Activated T-helper 1 cell treated with anti-CD3 and anti-CD28 coated beads, Interleukin-12 subunit alpha, Interleukin-12 subunit beta, Interleukin-2, Interleukin-4 antibody, amounts not matched to agents 30 ng/mL and 10 ng/mL and 1 ng/mL, durations not matched to agents 14 hours and 24 hours and 36 hours (primary cell): ENCODE results near the gene AQP12A. TPM values are rescaled to one million over a fixed set of nuclear protein-coding genes. Genes with fewer than 3 reads are reported as not detected.

Source experiments
- DNase-seq: peaks from one replicate; pipeline ENCODE4 v3.0.0; 2021; ENCODE audit warnings: low spot score
- H3K27ac Mint-ChIP-seq: one replicate; pipeline ENCODE4 v1.8.0; 2021; ENCODE audit warnings: mild to moderate bottlenecking, mixed read lengths
- H3K27me3 Mint-ChIP-seq: one replicate; pipeline ENCODE4 v1.8.0; 2022; ENCODE audit warnings: mild to moderate bottlenecking, moderate library complexity, mixed read lengths; ENCODE audit not compliant: insufficient read depth
- H3K36me3 Mint-ChIP-seq: one replicate; pipeline ENCODE4 v1.8.0; 2021; ENCODE audit warnings: low read depth, mixed read lengths
- H3K4me1 Mint-ChIP-seq: one replicate; pipeline ENCODE4 v1.8.0; 2021; ENCODE audit warnings: low read depth, mixed read lengths
- H3K4me3 Mint-ChIP-seq: one replicate; pipeline ENCODE4 v1.8.0; 2021; ENCODE audit warnings: mild to moderate bottlenecking, moderate library complexity, mixed read lengths
- H3K9me3 Mint-ChIP-seq: one replicate; pipeline ENCODE4 v1.8.0; 2021; ENCODE audit warnings: mixed read lengths
- intact Hi-C: fragments of 100-400 bp; cut with micrococcal nuclease; formaldehyde crosslinking; loops from one replicate; pipeline ENCODE4 v1.15.1; 2024
- total RNA-seq: library from RNA; stranded (reverse); gene quantifications from 2 replicates; pipeline ENCODE4 v1.2.3, GENCODE V29; 2022

Gene AQP12A
- total RNA-seq, 1 donor from 2014 or later: not detected

DNA sequence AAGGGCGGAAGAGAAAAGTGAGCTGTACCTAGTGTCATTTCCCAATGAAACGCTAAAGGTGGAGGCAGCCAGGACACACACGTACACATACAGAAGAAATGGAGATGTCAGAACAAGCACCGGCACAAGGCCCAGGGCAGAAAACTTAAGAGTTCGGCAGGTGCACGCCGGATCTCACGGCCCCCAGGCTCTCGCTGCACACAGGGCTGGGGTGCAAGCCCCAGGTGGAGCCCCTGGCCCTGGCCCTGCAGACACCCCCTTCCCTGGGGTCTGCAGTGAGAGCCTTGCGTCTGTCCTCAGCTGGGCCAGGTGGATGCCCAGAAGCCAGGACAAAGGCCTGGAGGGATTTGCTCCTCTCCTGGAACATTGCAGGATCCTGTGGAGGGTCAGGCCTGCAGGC, 36.7 kb downstream of the AQP12A start:
- intact Hi-C loops: no loop called here
- no peak overlapping the region for H3K27ac Mint-ChIP-seq
- no peaks in the 10 kb centered on the region for H3K36me3 Mint-ChIP-seq
- H3K27me3 Mint-ChIP-seq: peaks cover 6% of the 10 kb centered on the region
- no peaks in the 10 kb centered on the region for H3K9me3 Mint-ChIP-seq
- H3K4me1 Mint-ChIP-seq: no peaks in the 10 kb centered on the region
- no peak overlapping the region for H3K4me3 Mint-ChIP-seq
- DNase-seq: no peak

DNA sequence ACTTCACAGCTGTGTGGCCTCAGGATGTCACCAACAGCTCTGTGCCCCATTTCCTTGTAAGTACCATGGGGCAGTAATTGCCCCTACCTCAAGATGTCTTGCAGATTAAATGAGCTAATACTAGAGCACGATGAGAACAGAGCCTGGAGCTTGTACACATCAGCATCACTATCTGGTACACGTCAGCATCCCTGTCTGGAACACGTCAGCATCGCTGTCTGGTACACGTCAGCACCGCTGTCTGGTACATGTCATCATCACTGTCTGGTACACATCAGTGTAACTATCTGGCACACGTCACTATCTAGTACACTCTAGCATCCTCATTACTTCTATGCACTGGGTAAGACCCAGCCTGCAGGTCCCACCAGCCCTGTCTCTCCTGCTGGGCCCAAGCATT, 37.2 kb downstream of the AQP12A start:
- H3K9me3 Mint-ChIP-seq: no peaks in the 10 kb centered on the region
- no peak overlapping the region for H3K4me3 Mint-ChIP-seq
- H3K27me3 Mint-ChIP-seq: peaks cover 6% of the 10 kb centered on the region
- no peak overlapping the region for H3K27ac Mint-ChIP-seq
- no peaks in the 10 kb centered on the region for H3K4me1 Mint-ChIP-seq
- intact Hi-C loops: no loop called here
- no peaks in the 10 kb centered on the region for H3K36me3 Mint-ChIP-seq
- DNase-seq: no peak

DNA sequence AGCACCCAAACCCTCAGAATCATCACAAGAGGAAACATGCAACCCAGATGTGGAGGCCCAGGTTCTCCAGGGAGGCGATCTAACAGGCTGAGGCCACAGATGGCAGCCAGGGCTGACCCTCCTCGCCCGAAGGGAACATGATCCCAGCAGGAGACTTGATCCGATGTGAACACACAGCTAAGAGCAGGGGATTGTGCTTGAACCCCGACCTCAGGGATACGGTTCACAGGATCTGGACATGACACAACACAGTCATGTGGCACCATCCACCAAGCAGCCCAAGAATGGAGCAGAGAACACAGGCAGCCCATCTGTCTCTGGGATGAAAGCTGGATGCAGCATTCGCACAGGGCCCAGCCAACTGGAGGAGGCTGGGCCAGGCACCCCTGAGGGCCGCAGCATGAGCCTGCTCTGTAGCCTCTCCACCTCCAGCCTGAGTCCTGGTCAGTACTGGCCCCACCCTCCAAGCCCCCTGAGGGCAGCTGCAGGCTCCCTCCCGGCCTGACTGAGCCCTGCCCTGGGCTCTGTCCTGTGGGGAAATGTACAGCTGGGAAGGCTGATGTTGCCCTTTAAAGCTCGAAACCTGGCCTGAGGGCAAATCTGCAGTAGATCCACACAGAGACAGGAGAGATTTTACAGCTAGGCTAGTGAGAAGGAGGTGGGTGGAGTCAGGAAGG, 39.0 kb downstream of the AQP12A start:
- Mint-ChIP-seq H3K4me1 (no peaks in the 10 kb centered on the region), H3K4me3 (no peak overlapping the region), H3K36me3 (no peaks in the 10 kb centered on the region), H3K9me3 (no peaks in the 10 kb centered on the region), H3K27ac (no peak overlapping the region), H3K27me3 (peaks cover 6% of the 10 kb centered on the region)
- no peak for DNase-seq
- intact Hi-C loops: no loop called here

- no peak overlapping the region for H3K4me3 Mint-ChIP-seq
- no peaks in the 10 kb centered on the region for H3K4me1 Mint-ChIP-seq
- no peak overlapping the region for H3K27ac Mint-ChIP-seq
- no peaks in the 10 kb centered on the region for H3K36me3 Mint-ChIP-seq
- H3K9me3 Mint-ChIP-seq: no peaks in the 10 kb centered on the region
- H3K27me3 Mint-ChIP-seq: peaks cover 6% of the 10 kb centered on the region
- intact Hi-C loops: no loop called here
- no peak for DNase-seq
These were observed 39.5 kb downstream of the AQP12A start for GRCh38 chr2:240731178-240731545.

DNA sequence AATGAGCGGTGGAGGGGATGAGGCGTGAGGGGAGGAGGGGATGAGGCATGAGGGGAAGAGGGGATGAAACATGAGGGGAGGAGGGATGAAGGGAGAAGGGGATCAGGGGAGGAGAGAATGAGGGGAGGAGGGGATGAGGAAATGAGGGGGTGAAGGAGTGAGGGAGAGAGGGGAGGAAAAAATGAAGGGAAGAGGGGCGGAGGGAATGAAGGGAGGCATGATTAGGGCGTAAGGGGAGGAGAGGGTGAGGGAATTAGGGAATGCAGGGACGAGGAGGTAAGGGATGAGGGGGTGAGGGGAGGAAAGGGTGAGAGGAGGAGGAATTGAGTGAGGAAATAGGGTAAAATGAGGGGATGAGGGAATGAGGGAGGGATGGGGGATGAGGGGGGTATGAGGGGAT, 40.5 kb downstream of the AQP12A start:
- no peak overlapping the region for H3K27ac Mint-ChIP-seq
- no peaks in the 10 kb centered on the region for H3K4me1 Mint-ChIP-seq
- H3K27me3 Mint-ChIP-seq: peaks cover 6% of the 10 kb centered on the region
- no peaks in the 10 kb centered on the region for H3K36me3 Mint-ChIP-seq
- DNase-seq: no peak
- no peak overlapping the region for H3K4me3 Mint-ChIP-seq
- no peaks in the 10 kb centered on the region for H3K9me3 Mint-ChIP-seq
- intact Hi-C loops: no loop called here

DNA sequence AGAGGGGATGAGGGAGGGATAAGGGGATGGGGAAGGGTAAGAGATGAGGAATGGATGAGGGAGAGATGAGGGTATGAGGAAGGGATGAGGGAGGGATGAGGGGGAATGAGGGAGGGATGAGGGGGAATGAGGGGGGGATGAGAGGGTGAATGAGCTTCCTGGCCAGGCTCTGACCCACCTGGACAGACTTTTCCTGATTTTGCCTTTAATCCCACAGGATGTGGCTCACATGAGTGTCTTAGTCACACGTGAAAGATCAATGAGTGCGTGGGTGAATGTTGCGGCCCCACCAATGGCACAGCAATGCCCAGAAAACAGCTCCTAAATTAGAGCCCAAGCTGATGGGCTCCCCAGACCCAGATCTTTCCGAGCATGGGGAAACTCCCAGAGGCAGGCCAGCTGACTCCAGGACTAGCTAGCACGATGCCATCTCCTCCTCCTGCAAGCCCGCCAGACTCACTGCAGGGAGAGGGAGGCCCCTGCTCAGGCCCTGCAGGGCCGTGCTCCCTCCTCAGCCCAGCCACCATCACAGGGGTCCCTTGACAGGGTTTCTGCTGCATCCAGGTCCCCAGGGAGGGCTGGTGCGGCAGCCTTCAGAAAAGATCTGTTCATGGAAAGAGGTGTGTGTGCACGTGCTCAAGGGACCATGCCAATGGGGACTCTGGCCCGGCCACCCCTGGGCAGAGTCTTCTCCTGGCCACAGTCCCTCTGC, 41.4 kb downstream of the AQP12A start:
- Mint-ChIP-seq H3K36me3 (no peaks in the 10 kb centered on the region), H3K4me1 (no peaks in the 10 kb centered on the region), H3K4me3 (no peak overlapping the region), H3K27me3 (peaks cover 6% of the 10 kb centered on the region), H3K9me3 (no peaks in the 10 kb centered on the region), H3K27ac (no peak overlapping the region)
- no peak for DNase-seq
- intact Hi-C loops: no loop called here

DNA sequence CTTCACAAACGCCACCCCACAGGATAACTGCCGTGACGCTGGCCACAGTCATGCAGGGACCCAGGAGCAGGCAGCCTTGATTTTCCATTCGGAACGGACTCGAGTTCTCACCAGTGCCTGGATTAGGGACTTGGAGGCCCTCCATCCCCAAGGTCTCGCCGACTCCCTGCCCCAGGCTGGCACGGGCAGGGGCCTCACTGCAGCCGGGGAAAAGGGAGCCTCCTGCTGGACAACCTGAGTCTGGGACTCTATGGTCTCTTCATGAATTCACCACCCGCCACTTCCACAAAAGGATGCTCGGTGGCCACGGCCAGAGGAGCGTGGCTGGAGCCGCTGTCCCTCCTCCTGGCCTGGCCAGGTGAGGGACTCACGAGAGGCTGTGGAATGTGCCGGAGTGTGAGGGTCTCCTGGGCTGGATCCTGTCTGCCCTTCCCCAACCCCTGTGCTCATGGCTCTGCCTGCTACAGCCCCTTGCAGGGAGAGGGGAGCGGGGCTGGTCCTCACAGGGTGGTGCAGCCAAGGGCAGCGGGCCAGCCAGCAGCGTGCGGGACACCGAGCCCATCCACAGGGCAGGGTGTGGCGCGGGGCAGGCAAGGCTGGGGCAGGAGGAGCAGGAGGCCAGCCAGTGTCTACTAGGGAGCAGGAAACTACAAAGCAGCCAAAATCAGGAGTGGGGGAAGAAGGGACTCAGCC, 42.3 kb downstream of the AQP12A start:
- H3K4me1 Mint-ChIP-seq: no peaks in the 10 kb centered on the region
- DNase-seq: no peak
- H3K36me3 Mint-ChIP-seq: no peaks in the 10 kb centered on the region
- intact Hi-C loops: no loop called here
- H3K27ac Mint-ChIP-seq: no peak overlapping the region
- no peaks in the 10 kb centered on the region for H3K9me3 Mint-ChIP-seq
- H3K4me3 Mint-ChIP-seq: no peak overlapping the region
- H3K27me3 Mint-ChIP-seq: peaks cover 6% of the 10 kb centered on the region

GRCh38 chr2:240734756-240735155, 43.1 kb downstream of the AQP12A start:
- DNase-seq: no peak
- H3K4me1 Mint-ChIP-seq: no peaks in the 10 kb centered on the region
- no peaks in the 10 kb centered on the region for H3K36me3 Mint-ChIP-seq
- no peaks in the 10 kb centered on the region for H3K9me3 Mint-ChIP-seq
- H3K4me3 Mint-ChIP-seq: no peak overlapping the region
- no peak overlapping the region for H3K27ac Mint-ChIP-seq
- intact Hi-C loops: no loop called here
- peaks cover 3% of the 10 kb centered on the region for H3K27me3 Mint-ChIP-seq

DNA sequence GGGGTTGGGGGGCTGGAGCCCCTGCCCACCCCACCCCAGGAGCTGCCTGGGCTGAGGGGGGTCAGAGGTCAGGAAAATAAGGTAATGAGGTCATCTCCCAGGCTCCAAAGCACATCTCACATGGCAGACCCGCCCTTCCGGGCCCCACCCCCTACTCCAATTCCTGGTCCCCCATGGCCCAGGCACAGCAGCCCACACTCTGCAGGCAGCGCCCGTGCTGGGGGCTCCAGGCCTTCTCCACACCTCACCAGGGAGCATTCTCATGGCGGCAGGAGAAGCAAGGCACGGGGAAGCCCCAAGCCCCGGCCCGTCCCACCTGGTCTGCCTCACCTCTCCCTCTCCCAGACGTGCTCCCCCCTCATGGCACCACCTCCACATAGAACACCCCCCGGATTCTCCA, 43.8 kb downstream of the AQP12A start:
- Mint-ChIP-seq H3K4me3 (no peak overlapping the region), H3K27ac (no peak overlapping the region), H3K36me3 (no peaks in the 10 kb centered on the region), H3K27me3 (peaks cover 3% of the 10 kb centered on the region), H3K4me1 (no peaks in the 10 kb centered on the region), H3K9me3 (no peaks in the 10 kb centered on the region)
- no peak for DNase-seq
- intact Hi-C loops: no loop called here

GRCh38 chr2:240736281-240737250, 44.9 kb downstream of the AQP12A start:
- no peaks in the 10 kb centered on the region for H3K27me3 Mint-ChIP-seq
- intact Hi-C loops: no loop called here
- no peak overlapping the region for H3K27ac Mint-ChIP-seq
- no peaks in the 10 kb centered on the region for H3K9me3 Mint-ChIP-seq
- no peak for DNase-seq
- H3K4me1 Mint-ChIP-seq: no peaks in the 10 kb centered on the region
- no peaks in the 10 kb centered on the region for H3K36me3 Mint-ChIP-seq
- H3K4me3 Mint-ChIP-seq: no peak overlapping the region

DNA sequence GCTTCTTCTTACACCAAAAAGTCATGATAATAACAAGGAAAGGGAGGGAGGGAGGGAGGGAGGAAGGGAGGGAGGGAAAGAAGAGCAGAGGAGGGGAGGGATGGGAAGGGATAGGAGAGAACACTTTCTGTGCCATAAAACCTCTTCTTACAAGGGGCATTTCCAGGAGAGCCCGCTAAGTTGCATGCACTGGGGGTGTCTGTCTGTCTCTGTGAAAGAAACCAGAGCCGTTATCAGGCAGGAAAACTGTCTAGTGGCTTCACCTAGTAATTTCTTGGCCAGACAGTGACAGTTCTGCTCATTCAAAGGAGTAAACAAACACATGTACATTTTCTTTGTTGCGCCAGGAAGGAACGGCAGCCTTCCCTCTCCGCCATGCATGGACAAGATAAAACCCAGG, 45.8 kb downstream of the AQP12A start:
- intact Hi-C loops: no loop called here
- Mint-ChIP-seq H3K9me3 (no peaks in the 10 kb centered on the region), H3K36me3 (no peaks in the 10 kb centered on the region), H3K27me3 (no peaks in the 10 kb centered on the region), H3K4me1 (no peaks in the 10 kb centered on the region), H3K4me3 (no peak overlapping the region), H3K27ac (no peak overlapping the region)
- DNase-seq: no peak

DNA sequence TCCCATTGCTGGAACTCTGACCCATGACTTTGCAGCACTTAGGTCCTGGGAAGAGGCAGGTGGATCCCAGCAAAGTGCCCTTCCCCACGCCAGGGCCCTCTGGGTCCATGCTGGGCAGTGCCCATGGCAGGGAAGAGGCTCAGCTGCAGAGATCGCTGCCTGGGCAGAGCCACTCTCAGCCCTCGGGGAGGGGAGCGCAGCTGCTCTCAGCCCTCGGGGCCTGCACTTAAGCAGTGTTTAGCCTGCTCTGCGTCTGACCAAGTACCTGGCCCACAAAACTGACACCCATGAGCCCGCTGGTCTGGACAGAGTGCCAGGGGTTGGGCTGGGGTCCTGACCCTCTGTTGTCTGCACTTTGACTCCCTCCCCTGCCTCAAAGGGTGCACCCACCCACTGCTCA, 46.3 kb downstream of the AQP12A start:
- H3K36me3 Mint-ChIP-seq: no peaks in the 10 kb centered on the region
- no peaks in the 10 kb centered on the region for H3K27me3 Mint-ChIP-seq
- H3K4me3 Mint-ChIP-seq: no peak overlapping the region
- intact Hi-C loops: no loop called here
- H3K4me1 Mint-ChIP-seq: no peaks in the 10 kb centered on the region
- H3K27ac Mint-ChIP-seq: no peak overlapping the region
- no peaks in the 10 kb centered on the region for H3K9me3 Mint-ChIP-seq
- DNase-seq: no peak
